HG03439 (cell line): ENCODE data around the gene ABCA10.
"Not testable (repeated sequence)": the region's sequence is repeated elsewhere in the genome, so short reads cannot be mapped to it uniquely, and the experiment has no call there.

Experiments used
- ATAC-seq: cut with Tn5 transposase; IDR thresholded peaks from one replicate; pipeline ENCODE4 v1.9.1; 2021; ENCODE audit warnings: mild to moderate bottlenecking, moderate library complexity; ENCODE audit not compliant: unreplicated experiment

Gene ABCA10

DNA sequence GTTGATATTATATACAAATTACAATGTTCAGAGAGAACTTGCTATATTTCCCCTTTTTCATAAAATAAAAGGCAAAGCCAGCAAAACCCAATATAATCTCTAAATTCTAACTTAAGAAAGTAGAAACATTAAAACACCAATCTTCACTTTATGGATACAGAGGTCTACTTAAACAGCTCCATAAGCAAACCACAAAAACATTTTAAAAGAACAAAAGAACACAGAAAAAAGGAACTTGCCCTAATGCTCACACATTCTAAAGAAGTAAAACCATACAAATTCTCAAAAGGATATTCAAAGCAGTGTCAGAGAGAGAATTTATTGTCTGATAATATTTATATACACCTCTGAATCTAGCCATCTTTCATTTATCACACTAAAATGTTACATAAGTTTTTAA is 606 bp downstream of the ABCA10 start:
- ATAC-seq, result no peak

DNA sequence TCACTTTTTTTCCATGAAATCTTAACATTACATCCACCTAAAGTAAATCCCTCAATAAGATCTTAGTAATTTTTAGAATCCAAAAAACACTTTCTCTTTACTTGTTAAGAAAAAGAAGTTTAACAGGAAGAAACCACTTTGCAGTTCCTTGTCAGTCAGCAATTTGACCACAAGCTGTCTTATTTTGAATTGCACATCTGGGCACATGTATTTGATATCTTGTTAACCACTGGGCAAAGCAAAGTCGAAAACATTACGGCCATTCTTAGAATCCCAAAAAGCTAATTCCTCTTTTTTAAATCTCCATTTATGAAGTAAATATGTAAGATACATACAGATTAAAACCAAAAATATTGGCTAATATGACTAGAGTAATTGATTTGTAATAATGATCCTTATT is 1.1 kb downstream of the ABCA10 start:
- no peak for ATAC-seq

GRCh38 chr17:69223809-69224208 is 4.8 kb downstream of the ABCA10 start:
- ATAC-seq, result peak; percentile 72

- no peak for ATAC-seq
Measured at GRCh38 chr17:69222707-69223258, 5.8 kb downstream of the ABCA10 start.

GRCh38 chr17:69220098-69220497 is 8.5 kb downstream of the ABCA10 start:
- no peak for ATAC-seq

DNA sequence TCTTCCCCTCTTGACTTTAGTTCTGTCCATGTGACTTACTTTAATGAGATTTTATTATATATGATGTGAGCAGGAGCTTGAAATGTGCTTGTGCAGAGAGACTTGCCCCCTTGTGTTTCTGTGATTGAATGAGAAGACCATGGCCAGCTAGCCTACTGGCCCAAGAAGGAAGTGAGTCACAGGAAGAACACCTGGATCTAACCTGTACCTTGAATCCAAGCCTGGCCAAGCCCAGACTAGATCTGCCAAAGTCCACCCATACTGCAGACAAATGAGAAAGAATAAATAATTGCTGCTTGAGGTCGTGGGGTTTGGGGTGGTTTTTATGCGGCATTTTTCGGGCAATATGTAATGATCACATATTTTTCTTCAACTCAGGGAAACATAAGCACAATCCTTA is 9.6 kb downstream of the ABCA10 start:
- no peak for ATAC-seq

- no peak for ATAC-seq
Measured at GRCh38 chr17:69213059-69213813, 15.4 kb downstream of the ABCA10 start.

- no peak for ATAC-seq
Measured at GRCh38 chr17:69208640-69209039, 20.0 kb downstream of the ABCA10 start.

- ATAC-seq, result no peak
Measured at GRCh38 chr17:69207151-69207550, 21.5 kb downstream of the ABCA10 start.

DNA sequence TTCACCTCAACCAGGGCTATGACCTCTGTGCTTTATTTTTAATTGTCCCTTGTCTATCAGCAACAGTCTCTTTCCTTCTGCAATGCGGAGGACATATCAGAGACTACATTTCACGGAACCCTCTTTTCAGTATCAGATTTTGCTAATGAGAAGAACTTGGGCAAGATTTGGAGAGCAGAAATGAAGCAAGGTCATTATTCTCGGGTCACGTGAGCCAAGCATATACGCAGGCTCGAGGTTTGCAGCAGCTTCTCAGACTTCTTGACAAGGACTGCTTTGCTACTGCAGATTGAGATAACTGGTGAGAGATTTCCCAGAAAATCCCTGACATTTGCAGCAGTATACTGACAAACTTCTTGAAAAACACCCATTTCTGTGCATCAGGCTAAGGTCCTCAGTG is 30.4 kb downstream of the ABCA10 start:
- ATAC-seq, result no peak

GRCh38 chr17:69196105-69196653 is 32.4 kb downstream of the ABCA10 start:
- not testable (repeated sequence) for ATAC-seq

- ATAC-seq, result no peak
Measured at GRCh38 chr17:69192754-69193153, 35.9 kb downstream of the ABCA10 start.

GRCh38 chr17:69188796-69189195 is 39.8 kb downstream of the ABCA10 start:
- no peak for ATAC-seq

DNA sequence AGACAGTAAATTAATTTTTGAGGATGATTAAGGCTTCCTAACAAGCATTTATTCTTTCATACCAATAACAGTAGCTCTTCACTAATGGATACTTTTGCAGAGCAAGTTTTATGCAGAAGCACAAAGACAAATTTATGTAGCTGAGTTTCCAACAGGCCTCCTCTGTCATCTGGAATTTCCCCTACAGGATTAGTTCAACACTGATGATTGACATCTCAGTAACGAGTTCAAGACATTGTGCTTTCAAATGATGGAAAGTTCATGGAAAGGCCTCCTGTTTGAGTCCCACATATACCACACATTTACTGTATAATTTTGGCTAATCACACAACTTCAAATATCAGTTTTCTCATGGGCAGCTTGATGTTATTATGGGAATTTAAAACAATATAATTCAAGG is 40.6 kb downstream of the ABCA10 start:
- ATAC-seq, result no peak

GRCh38 chr17:69187294-69187693 is 41.3 kb downstream of the ABCA10 start:
- no peak for ATAC-seq

DNA sequence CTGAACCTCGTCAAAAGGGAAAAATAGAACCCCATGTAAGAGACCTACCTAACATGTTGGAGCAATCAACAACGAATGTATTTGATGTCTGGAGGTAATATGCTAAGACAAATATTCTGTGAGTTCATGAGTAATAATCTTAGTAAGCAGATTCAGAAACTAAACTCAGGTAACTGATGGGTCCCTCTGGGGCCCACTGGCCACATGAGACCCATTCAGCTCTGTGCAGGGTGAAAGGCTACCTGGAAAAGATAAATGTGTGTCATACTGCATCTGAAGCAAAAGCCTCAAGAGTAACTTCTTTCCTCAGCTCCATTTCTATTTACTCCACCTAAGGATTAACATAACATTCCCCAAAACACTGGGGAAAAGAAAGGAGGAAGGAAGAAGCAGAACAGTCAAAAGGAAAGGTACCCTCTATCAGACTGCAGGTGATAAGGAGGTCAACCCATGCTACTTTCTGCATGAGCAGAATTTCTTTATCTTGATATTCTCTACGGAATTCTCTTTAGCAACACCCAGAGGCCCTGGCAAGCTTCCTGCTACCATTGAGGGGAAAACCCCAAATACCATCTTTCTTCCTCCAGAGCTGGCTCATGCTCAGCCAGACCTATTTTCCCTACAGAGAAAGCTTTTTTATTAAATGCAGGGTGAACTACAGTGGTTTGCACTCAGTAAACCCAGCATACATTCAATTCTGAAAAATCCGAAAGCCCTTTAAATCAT is 49.2 kb downstream of the ABCA10 start:
- no peak for ATAC-seq

- no peak for ATAC-seq
Measured at GRCh38 chr17:69176457-69176795, 52.2 kb downstream of the ABCA10 start.

DNA sequence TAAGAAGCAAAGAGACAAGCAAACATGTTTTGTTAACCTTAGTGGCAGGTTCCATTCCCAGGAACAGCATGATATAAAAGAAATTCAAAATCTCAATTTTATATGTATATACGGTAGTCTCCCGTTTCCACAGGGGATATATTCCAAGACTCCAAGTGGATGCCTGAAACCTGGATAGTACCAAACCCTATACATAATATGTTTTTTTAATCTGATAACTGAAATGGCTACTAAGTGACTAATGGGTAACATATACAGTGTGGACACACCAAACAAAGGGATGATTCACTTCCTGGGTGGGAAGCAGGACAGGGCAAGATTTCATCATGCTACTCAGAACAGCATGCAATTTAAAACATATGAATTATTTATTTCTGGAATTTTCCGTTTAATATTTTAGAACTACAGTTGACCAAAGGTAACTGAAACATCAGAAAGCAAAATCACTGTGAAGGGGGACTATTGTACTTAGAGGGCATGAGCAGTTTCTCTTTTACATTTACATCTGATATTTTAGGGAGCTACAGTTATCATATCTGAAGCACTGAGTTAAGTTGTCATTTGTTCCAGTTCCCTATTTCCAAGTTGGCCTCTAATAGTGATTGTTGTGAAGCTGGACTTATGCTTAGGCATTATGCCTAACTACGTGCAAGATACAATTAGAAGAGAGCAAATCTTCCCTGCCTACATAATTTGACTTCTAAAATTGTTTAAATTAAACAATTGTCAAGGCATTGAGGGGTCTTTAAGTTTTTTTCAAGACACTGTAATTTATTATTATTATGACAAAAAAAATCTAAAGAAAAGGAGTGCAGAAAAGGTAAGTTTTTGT is 52.8 kb downstream of the ABCA10 start:
- ATAC-seq, result no peak

- no peak for ATAC-seq
Measured at GRCh38 chr17:69175262-69175624, 53.4 kb downstream of the ABCA10 start.

DNA sequence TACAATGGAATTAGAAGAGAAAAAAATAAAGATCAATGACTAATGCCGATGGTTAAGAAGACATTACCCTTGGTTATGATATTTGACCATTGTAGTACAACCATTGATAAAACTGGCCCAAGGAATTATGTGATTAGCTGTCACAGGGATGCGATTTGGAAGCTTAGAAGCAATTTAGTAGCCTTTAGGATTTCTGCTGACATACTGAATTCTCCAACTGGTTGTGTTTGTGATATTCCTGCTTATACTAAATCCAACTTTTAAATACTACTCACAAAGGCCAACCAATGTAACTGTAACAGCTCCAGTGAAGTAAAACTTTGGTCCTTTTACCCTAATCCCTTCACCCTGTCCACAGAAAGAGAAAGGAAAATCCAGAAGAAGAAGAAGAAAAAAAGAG is 55.5 kb downstream of the ABCA10 start:
- ATAC-seq, result no peak

DNA sequence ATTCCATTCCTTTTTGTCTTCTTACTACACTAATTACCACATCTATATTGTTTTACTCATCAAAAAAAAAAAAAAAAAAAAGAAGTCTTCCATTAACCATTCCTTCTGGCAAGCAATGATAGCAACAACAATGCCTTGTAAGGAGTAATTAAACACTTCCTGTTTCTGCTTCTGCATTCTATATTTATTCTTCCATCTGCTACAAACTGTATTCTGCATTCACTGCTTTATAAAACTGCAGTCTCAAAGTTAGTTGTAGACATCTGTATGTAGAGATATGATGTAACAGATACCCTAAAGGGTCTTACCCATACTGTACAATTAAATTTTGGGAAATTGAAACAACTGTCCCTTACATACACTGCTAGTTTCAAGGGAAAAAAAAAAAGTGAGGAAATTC is 58.2 kb downstream of the ABCA10 start:
- ATAC-seq, result no peak
